ENCODE results near the gene DYNC1I2.

DYNC1I2 gene

DNA sequence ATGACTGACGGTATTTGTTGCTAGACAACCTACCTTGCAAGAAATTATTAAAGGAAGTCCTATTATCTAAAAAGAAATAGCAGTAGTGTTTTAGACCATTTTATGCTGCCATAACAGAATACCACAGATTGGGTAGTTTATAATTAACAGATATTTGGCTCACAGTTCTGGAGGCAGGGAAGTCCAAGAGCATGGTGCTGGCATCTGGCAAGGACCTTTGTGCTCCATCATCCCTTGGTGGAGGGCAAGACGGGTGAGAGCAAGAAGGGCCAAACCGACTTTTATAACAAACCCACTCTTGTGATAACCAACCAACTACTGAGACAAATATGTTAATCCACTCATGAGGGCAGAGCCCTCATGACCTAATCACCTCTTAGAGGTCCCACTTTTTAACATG, 91.2 kb downstream of the DYNC1I2 start:
- no peak for DNase-seq (ENCODE audit: low spot score)

- no peak for DNase-seq (ENCODE audit: low spot score)
Observed at GRCh38 chr2:171785450-171785849, 98.2 kb downstream of the DYNC1I2 start.

- no peak for DNase-seq (ENCODE audit: low spot score)
Observed at GRCh38 chr2:171787333-171788072, 100.2 kb downstream of the DYNC1I2 start.

DNA sequence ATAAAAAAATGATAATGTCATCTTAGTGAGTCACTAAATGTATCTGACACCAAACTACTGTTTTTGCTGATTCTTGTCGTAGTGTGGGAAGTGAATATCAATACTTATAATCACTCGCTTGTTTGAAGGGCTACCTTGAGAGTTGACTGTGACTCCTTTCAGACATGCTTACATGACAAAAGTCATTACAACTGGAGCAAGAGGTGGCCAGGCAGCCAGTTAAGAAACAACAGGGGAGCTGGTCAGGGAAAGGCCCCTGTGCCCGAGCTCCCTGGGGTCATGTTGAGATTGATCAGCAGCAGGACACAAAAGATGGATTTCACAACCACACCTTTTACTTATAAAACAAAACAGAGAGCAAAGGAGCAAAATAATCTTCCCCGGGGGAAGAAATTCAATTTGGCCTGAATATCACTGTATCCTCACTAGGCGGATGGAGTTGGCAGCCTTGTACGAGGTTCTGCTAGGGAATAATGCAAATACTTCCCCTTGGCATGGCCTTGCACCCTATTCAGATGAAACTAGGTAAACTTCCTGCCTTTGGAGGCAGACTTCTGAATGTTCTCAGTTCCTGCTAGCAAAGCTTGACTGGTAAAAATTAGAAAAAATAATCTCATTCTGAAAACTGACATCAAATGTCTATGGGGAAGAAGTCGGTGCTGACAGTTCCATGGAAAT, 101.2 kb downstream of the DYNC1I2 start:
- DNase-seq (ENCODE audit: low spot score): no peak

DNA sequence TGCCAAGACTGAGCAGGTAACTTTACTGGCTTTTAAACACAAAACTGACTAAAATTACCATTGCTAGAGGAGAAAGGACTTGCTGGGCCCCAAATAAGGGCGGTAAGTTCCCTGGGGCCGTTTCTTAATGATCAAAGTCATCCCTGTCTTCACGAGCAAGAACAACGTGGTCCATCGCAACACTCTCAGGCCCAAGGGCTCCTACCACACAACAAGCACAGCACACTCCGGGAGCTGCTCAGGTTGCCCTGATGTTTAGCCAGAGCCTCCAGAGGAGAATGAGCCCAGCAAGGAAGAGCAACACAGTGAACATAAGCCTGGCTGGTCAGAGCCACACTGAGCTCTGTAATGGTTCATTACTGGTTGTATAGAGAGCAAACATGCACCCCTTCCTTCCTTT, 102.7 kb downstream of the DYNC1I2 start:
- no peak for DNase-seq (ENCODE audit: low spot score)

- no peak for DNase-seq (ENCODE audit: low spot score)
Observed at GRCh38 chr2:171791361-171791760, 104.1 kb downstream of the DYNC1I2 start.

- no peak for DNase-seq (ENCODE audit: low spot score)
Observed at GRCh38 chr2:171792157-171792556, 104.9 kb downstream of the DYNC1I2 start.

DNA sequence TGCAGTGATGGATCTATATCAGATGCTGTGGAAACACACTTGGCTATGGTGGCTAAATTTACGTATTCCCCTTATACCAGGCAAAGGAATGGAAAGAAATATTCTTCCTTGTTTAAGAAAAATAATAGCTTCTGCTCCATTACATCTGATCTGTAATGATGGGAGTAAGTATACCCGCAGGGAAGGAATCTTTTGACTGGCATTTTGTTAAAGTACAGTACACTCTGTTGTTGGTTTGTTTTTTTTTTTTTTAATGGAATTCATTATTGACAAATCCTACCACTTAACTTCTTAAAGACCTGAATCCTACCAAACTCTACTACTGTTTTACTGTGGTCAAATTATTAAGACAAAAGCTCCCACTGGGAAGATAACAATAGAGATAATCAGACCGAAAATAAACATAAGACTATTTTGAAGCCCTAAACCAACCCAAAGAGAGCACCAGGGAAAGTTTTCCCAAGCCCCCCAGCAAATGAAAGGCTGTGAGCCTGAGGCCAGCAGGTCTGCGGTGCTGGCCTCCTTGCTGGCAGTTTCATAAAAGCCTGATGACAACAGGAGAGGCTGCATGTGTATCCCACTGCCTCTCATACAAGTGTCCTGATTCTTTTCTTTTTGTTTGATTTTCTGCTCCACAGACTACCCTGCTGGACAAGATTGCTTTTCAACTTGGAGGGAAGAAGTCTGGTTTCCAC, 105.8 kb downstream of the DYNC1I2 start:
- no peak for DNase-seq (ENCODE audit: low spot score)

DNA sequence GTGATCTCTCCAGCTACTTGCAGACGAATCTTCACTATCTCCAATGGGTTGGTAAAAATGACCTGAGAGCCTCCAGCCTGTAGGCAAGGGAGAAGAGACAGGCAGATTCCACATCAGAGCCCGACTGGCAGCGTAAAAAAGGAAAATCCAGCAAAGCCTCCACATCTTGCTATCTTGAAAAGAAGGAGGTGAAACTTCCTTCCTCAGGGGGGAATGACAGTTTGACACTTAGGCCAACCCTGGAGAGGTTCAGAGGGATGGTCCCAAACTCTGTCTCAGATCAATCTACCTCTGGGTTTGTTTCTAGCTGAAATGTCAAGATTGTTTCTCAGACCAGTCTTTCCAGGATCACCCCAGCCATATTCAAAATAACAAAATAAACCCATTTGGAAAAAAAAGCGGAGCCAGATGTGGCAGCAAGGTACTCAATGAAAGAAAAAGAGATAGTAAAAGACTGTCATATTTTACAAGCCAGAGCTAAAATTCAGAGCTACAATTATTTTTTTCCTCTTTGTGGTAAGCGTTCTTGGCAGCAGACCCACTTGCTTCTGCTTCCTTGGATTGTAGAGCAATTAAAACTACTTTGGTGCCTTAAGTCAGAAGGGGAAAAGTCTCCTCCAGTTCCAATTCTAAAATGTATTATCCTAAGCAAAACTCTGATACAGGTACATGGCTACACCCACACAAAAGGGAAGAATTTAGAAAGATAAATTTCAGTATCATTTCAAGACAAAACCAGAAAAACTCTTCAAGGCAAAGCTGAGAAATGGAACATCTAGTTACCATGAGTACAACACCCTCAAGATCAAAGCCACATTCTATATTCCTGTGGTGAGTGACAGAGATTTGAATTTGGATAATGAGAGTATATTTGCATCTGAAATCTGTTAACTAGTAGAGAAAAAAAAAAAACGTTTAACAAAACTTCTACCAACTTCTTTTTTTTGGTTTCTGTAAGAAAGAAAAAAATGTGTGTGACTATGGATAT, 106.7 kb downstream of the DYNC1I2 start:
- DNase-seq (ENCODE audit: low spot score): no peak

DNA sequence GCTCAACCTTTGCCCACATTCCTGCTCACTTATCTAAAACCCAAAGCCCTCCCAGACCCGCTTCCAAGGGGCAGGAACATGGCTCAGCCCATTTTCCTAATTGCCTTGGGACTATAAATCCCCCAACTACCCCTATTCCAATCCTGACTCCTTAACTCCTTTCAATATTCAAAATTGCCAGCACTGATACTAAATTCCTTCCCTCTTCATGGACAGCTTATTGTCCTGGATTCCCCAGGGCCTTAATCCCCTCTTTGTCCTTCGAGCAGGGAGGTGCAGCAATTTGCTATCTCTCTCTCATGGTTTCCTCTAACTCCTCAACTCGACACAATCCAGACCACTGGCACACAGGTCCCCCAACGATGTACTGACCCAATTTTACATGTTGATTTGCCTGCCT, 107.6 kb downstream of the DYNC1I2 start:
- DNase-seq (ENCODE audit: low spot score): no peak
